ENCODE results near the gene GFOD1. TPM values are rescaled to one million over a fixed set of nuclear protein-coding genes. Genes with fewer than 3 reads are reported as not detected.

GFOD1 gene
- total and polyA plus RNA-seq, 10 of the 15 experiments (the other 5 are each of a cell fraction or from before 2014, with no cell fraction given) = 6.5 to 41.4 (median 16.0) TPM

DNA sequence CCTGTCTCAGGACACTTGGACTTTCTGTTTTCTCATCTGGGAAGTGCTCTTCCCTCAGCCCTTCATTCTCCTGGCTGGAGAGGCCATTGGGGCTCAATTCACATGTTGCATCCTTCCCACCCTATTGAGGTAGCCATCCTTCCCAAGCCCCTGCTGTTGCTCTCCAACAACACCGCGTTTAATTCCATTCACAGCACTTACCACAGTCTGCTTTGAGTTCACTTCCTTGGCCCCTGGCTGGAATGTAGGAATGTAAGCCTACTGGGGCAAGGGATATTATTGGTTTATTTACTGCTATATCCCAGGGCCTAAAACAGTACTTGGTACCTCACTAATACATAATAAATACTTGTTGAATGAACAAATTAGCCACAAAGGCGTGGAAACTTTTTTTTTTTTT, 6.7 kb upstream of the GFOD1 start:
- RAD21 ChIA-PET (ENCODE audit: unreplicated experiment) = no interaction called here
- H3K9me3 ChIP-seq (replicated peaks; ENCODE audit: control insufficient read depth, insufficient read depth, low read length) = no peaks in the 10 kb centered on the region
- no peaks in the 10 kb centered on the region for H3K79me2 ChIP-seq (ENCODE audit: control insufficient read depth, insufficient read depth, low read length)
- FAIRE-seq (no peak), DNase-seq (ENCODE audit: low read depth, low spot score) (no peak), ATAC-seq (no peak)
- in situ Hi-C loops (cut with MboI) = no loop called here
- CTCF ChIA-PET = no interaction called here
- peaks cover 3% of the 10 kb centered on the region; the same call in 1 of the 2 replicates for H3K4me1 ChIP-seq (ENCODE audit: control insufficient read depth, insufficient read depth, low read length)
- TF ChIP-seq, protein P1, sequence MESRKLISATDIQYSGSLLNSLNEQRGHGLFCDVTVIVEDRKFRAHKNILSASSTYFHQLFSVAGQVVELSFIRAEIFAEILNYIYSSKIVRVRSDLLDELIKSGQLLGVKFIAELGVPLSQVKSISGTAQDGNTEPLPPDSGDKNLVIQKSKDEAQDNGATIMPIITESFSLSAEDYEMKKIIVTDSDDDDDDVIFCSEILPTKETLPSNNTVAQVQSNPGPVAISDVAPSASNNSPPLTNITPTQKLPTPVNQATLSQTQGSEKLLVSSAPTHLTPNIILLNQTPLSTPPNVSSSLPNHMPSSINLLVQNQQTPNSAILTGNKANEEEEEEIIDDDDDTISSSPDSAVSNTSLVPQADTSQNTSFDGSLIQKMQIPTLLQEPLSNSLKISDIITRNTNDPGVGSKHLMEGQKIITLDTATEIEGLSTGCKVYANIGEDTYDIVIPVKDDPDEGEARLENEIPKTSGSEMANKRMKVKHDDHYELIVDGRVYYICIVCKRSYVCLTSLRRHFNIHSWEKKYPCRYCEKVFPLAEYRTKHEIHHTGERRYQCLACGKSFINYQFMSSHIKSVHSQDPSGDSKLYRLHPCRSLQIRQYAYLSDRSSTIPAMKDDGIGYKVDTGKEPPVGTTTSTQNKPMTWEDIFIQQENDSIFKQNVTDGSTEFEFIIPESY (IDR thresholded peaks at IDR 0.05) = no peak
- TF ChIP-seq SP1 (IDR thresholded peaks at IDR 0.05; ENCODE audit: low read depth, low read length) = no peak
- TF ChIP-seq BCL11A (IDR thresholded peaks at IDR 0.05; ENCODE audit: low read depth, low read length) = no peak
- no peak for TF ChIP-seq RUNX3 (IDR thresholded peaks at IDR 0.05; ENCODE audit: low read length)
- no peak for TF ChIP-seq RAD21 (IDR thresholded peaks at IDR 0.05; ENCODE audit: insufficient read depth, low read depth, low read length)
- no peak for TF ChIP-seq MYC (IDR thresholded peaks at IDR 0.05; ENCODE audit: insufficient read depth, insufficient read length, insufficient replicate concordance, low read length, severe bottlenecking)
- TF ChIP-seq EED (IDR thresholded peaks at IDR 0.05; ENCODE audit: low read depth) = no peak
- no peak for TF ChIP-seq PAX5 (IDR thresholded peaks at IDR 0.05; ENCODE audit: borderline replicate concordance, low read depth, low read length)
- no peak for TF ChIP-seq HCFC1 (IDR thresholded peaks at IDR 0.05; ENCODE audit: low read length)
- TF ChIP-seq EZH2 (IDR thresholded peaks at IDR 0.05; ENCODE audit: borderline replicate concordance, control insufficient read depth, low read depth, low read length) = no peak
- no peak for TF ChIP-seq STAT1 (conservative IDR thresholded peaks at IDR 0.05)
- TF ChIP-seq, protein P2, sequence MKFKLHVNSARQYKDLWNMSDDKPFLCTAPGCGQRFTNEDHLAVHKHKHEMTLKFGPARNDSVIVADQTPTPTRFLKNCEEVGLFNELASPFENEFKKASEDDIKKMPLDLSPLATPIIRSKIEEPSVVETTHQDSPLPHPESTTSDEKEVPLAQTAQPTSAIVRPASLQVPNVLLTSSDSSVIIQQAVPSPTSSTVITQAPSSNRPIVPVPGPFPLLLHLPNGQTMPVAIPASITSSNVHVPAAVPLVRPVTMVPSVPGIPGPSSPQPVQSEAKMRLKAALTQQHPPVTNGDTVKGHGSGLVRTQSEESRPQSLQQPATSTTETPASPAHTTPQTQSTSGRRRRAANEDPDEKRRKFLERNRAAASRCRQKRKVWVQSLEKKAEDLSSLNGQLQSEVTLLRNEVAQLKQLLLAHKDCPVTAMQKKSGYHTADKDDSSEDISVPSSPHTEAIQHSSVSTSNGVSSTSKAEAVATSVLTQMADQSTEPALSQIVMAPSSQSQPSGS (IDR thresholded peaks at IDR 0.05; ENCODE audit: low read length) = no peak
- TF ChIP-seq ZNF274 (IDR thresholded peaks at IDR 0.05; ENCODE audit: insufficient read depth, insufficient read length) = no peak
- no peak for TF ChIP-seq ATF7 (IDR thresholded peaks at IDR 0.05; ENCODE audit: low read depth)
- no peak for TF ChIP-seq PML (IDR thresholded peaks at IDR 0.05; ENCODE audit: low read length)
- TF ChIP-seq KDM1A (IDR thresholded peaks at IDR 0.05; ENCODE audit: borderline replicate concordance) = no peak
- no peak for TF ChIP-seq FOXM1 (IDR thresholded peaks at IDR 0.05; ENCODE audit: low read depth, low read length)
- no peaks in the 10 kb centered on the region for H3K27me3 ChIP-seq (replicated peaks in 1 of 2; ENCODE audit: control insufficient read depth in 2 of 2, insufficient read depth in 2 of 2, low read length in 1 of 2)
- no peak overlapping the region for H3K4me2 ChIP-seq (ENCODE audit: control insufficient read depth, insufficient read depth)
- no peaks in the 10 kb centered on the region for H4K20me1 ChIP-seq (ENCODE audit: control insufficient read depth, insufficient read depth)
- no peak overlapping the region for H3K4me3 ChIP-seq
- intact Hi-C loops (cut with micrococcal nuclease; ENCODE audit: unreplicated experiment) = no loop called here
- WGBS (ENCODE audit: insufficient coverage, insufficient replicate concordance, low lambda C conversion rate, missing lambda C conversion rate) = 46% methylated on average over 3 of the region's 3 CpGs
- POLR2A ChIA-PET = interaction anchor here (1.6 kb wide), 1 partner anchor 13 kb away, joined by 4 read pairs; no protein-coding TSS in a partner anchor
- no peak overlapping the region for H3K9ac ChIP-seq (ENCODE audit: control insufficient read depth, insufficient read depth, low read length)
- BruUV-seq (replicated peaks) = no TSS peak
- no peak overlapping the region for H2AFZ ChIP-seq (ENCODE audit: control insufficient read depth, low read depth, low read length)
- SMC1A ChIA-PET (ENCODE audit: uncharacterized antibody, unreplicated experiment) = no interaction called here
- no peak overlapping the region for H3K27ac ChIP-seq (ENCODE audit: control insufficient read depth, insufficient read depth)
- no peaks in the 10 kb centered on the region for H3K36me3 ChIP-seq (ENCODE audit: control insufficient read depth in 2 of 2, insufficient read depth in 2 of 2, low read length in 1 of 2)

All from GM12878 (cell line).